Activated naive CD4-positive, alpha-beta T cell treated with anti-CD3 and anti-CD28 coated beads, Interleukin-2, amount 50 U/mL, for 24 hours (primary cell): Measurements from ENCODE around the gene UPP1.
"Not testable (repeated sequence)": the region's sequence is repeated elsewhere in the genome, so short reads cannot be mapped to it uniquely, and the experiment has no call there.

ENCODE experiments used
- H3K27ac Mint-ChIP-seq: one replicate; pipeline ENCODE4 v1.8.0; 2021; ENCODE audit warnings: mild to moderate bottlenecking, mixed read lengths
- H3K27me3 Mint-ChIP-seq: one replicate; pipeline ENCODE4 v1.8.0; 2021; ENCODE audit warnings: mixed read lengths
- H3K36me3 Mint-ChIP-seq: one replicate; pipeline ENCODE4 v1.8.0; 2021; ENCODE audit warnings: mixed read lengths
- H3K4me1 Mint-ChIP-seq: one replicate; pipeline ENCODE4 v1.8.0; 2021; ENCODE audit warnings: mixed read lengths
- H3K4me3 Mint-ChIP-seq: one replicate; pipeline ENCODE4 v1.8.0; 2021; ENCODE audit warnings: mild to moderate bottlenecking, mixed read lengths
- H3K9me3 Mint-ChIP-seq: one replicate; pipeline ENCODE4 v1.8.0; 2021; ENCODE audit warnings: mixed read lengths

UPP1 gene

DNA sequence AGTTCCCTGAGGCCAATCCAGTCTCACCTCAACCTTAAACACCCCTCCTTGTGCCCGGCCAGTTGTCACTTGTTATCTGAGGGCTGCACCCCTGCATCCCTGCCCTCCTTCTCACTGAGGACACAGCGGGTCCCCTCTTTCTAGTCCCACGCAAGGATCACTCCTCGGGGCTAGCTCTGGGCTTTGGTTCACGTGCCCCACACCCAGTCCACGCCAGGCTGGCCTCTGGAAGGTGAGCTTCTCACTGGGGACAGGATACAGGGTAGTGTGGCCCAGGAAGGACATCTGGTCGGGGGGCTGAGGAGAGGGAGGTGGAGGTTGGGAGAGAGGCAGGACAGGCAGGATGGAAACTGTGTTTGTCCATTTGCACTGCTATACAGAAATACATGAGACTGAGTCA is 25.5 kb downstream of the UPP1 start:
- Mint-ChIP-seq H3K4me1 (peaks cover 10% of the 10 kb centered on the region), H3K9me3 (no peaks in the 10 kb centered on the region), H3K27me3 (no peaks in the 10 kb centered on the region), H3K27ac (no peak overlapping the region), H3K36me3 (no peaks in the 10 kb centered on the region), H3K4me3 (no peak overlapping the region)

- H3K36me3 Mint-ChIP-seq = no peaks in the 10 kb centered on the region
- H3K4me1 Mint-ChIP-seq = no peaks in the 10 kb centered on the region
- H3K9me3 Mint-ChIP-seq = no peaks in the 10 kb centered on the region
- H3K4me3 Mint-ChIP-seq = no peak overlapping the region
- no peaks in the 10 kb centered on the region for H3K27me3 Mint-ChIP-seq
- no peak overlapping the region for H3K27ac Mint-ChIP-seq
Observed at GRCh38 chr7:48116043-48116442, 27.0 kb downstream of the UPP1 start.

- Mint-ChIP-seq H3K27ac (no peak overlapping the region), H3K4me1 (no peaks in the 10 kb centered on the region), H3K4me3 (no peak overlapping the region), H3K27me3 (peaks cover 1% of the 10 kb centered on the region), H3K9me3 (no peaks in the 10 kb centered on the region), H3K36me3 (no peaks in the 10 kb centered on the region)
Observed at GRCh38 chr7:48118041-48118440, 29.0 kb downstream of the UPP1 start.

GRCh38 chr7:48120536-48120935 is 31.5 kb downstream of the UPP1 start:
- H3K9me3 Mint-ChIP-seq, H3K36me3 Mint-ChIP-seq, H3K4me1 Mint-ChIP-seq, H3K4me3 Mint-ChIP-seq, H3K27me3 Mint-ChIP-seq, H3K27ac Mint-ChIP-seq: not testable (repeated sequence)

DNA sequence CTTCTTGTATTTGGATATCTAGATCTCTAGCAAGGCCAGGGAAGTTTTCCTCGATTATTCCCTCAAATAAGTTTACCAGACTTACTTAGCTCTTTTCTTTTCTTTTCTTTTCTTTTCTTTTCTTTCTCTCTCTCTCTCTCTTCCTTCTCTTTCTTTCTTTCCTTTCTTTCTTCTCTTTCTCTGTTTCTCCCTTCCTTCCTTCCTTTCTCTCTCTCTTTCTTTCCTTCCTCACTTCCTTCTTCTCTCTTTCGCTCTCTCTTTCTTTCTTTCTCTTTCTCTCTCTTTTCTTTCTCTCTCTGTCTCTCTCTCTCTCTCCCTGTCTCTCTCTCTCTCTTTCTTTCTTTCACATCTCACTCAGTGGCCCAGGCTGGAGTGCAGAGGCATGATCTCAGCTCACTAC is 37.0 kb downstream of the UPP1 start:
- Mint-ChIP-seq H3K27me3 (peaks cover 8% of the 10 kb centered on the region), H3K4me1 (no peaks in the 10 kb centered on the region), H3K36me3 (peaks cover 2% of the 10 kb centered on the region), H3K27ac (peak overlapping the region; percentile 25), H3K9me3 (peaks cover 7% of the 10 kb centered on the region), H3K4me3 (no peak overlapping the region)

DNA sequence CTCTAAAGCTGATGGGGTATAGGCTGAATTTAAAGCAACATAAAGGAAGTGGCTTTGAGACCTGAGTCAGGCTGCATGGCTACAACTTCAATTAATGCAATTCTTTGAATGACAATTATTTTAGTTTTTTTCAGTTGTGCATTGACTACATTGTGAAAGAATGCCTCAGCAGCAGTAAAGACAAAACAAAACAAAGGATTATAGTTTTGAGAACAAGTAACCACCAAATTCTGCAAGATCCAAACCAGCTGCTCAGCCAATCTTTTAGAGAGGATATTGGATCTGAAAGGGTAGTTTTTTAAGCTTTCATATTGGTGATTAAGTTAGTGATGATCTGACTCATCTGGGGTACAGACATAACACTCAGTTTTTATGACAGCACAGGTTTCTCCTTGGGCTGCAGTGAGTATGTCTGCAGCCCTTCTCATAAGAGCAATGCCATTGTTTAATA is 41.6 kb downstream of the UPP1 start:
- no peak overlapping the region for H3K4me3 Mint-ChIP-seq
- H3K27ac Mint-ChIP-seq = no peak overlapping the region

GRCh38 chr7:48132792-48133191 is 43.7 kb downstream of the UPP1 start:
- H3K4me1 Mint-ChIP-seq = no peaks in the 10 kb centered on the region
- H3K27me3 Mint-ChIP-seq = peaks cover 5% of the 10 kb centered on the region
- no peak overlapping the region for H3K27ac Mint-ChIP-seq
- peaks cover 3% of the 10 kb centered on the region for H3K9me3 Mint-ChIP-seq
- H3K36me3 Mint-ChIP-seq = no peaks in the 10 kb centered on the region
- no peak overlapping the region for H3K4me3 Mint-ChIP-seq

More for the DNA sequence above, 41.6 kb downstream of the UPP1 start:
- no peaks in the 10 kb centered on the region for H3K4me1 Mint-ChIP-seq
- peaks cover 7% of the 10 kb centered on the region for H3K9me3 Mint-ChIP-seq
- H3K36me3 Mint-ChIP-seq = peaks cover 2% of the 10 kb centered on the region
- H3K27me3 Mint-ChIP-seq = peaks cover 7% of the 10 kb centered on the region

DNA sequence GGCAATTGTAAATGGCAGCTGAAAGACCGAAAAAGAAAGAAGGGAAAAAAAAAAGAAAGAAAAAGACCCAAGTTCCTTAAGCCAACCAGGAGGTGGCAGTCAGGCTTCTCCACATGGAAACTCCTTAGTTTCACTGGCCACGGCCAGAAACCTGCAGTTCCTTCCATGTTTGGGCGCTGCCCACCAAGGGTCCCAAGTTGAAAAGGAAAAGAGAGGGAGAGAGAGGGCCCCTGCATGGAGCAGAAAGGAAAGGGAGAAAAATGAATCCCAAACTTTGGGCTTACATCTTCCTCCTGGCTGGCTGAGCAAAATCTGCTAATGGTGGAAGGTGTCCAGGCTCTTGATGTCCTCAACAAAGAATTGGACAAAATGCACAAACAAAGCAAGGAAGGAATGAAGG is 50.4 kb downstream of the UPP1 start:
- Mint-ChIP-seq H3K9me3 (peaks cover 3% of the 10 kb centered on the region), H3K27me3 (peaks cover 1% of the 10 kb centered on the region), H3K27ac (no peak overlapping the region), H3K36me3 (no peaks in the 10 kb centered on the region), H3K4me1 (peaks cover 4% of the 10 kb centered on the region), H3K4me3 (no peak overlapping the region)

DNA sequence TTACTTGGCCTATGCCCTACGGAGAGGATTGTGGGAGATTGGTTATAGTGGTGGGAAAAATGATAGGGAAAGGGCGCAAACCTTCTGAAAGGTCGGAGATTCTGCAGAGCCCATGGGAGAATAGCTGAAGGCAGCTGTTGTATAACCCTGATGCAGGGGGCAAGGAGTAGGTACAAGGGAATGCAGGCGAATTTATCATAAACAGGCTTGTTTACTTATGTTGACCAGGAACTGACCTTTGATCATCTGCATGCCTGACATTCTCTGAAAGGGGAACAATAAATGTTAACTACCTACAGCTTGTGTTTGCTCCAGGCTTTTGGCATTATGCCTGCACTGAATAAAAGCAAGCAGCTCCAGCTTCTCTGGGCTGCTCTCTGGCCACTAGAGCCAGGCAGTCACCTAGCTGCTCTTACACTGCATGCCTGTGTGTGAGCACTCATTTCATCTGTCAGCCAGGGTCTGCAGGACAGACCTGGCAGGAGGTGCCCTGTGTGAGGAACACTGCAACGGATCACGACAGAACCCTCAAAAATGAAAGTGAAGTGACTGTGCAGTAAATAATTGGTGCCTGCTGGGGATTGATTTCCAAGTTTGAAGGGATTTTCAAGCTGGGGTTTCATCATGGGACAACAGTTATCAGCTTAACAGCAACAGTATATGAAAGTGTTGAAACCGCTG is 51.1 kb downstream of the UPP1 start:
- Mint-ChIP-seq H3K4me3 (no peak overlapping the region), H3K4me1 (peaks cover 4% of the 10 kb centered on the region), H3K27me3 (peaks cover 1% of the 10 kb centered on the region)

GRCh38 chr7:48141521-48141920 is 52.5 kb downstream of the UPP1 start:
- Mint-ChIP-seq H3K4me1 (peaks cover 4% of the 10 kb centered on the region), H3K27me3 (peaks cover 1% of the 10 kb centered on the region), H3K27ac (no peak overlapping the region), H3K36me3 (no peaks in the 10 kb centered on the region), H3K4me3 (no peak overlapping the region), H3K9me3 (peaks cover 3% of the 10 kb centered on the region)

More for the DNA sequence above, 51.1 kb downstream of the UPP1 start:
- Mint-ChIP-seq H3K36me3 (no peaks in the 10 kb centered on the region), H3K9me3 (peaks cover 3% of the 10 kb centered on the region), H3K27ac (no peak overlapping the region)

DNA sequence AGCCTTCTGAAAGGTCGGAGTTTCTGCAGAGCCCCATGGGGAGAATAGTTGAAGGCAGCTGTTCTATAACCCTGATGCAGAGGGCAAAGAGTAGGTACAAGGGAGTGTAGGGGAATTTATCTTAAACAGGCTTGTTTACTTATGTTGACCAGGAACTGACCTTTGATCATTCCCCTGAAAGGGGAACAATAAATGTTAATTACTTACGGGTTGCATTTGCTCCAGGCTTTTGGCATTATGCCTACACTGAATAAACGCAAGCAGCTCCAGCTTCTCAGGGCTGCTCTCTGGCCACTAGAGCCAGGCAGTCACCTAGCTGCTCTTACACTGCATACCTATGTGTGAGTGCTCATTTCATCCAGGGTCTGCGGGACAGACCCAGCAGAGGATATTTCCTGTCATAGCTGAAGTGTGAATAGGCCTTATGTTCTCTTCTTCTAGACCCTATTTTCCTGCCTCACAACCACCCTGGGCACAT is 55.3 kb downstream of the UPP1 start:
- no peak overlapping the region for H3K4me3 Mint-ChIP-seq
- H3K9me3 Mint-ChIP-seq = no peaks in the 10 kb centered on the region
- H3K27me3 Mint-ChIP-seq = peaks cover 5% of the 10 kb centered on the region
- peaks cover 4% of the 10 kb centered on the region for H3K4me1 Mint-ChIP-seq
- no peak overlapping the region for H3K27ac Mint-ChIP-seq
- no peaks in the 10 kb centered on the region for H3K36me3 Mint-ChIP-seq

DNA sequence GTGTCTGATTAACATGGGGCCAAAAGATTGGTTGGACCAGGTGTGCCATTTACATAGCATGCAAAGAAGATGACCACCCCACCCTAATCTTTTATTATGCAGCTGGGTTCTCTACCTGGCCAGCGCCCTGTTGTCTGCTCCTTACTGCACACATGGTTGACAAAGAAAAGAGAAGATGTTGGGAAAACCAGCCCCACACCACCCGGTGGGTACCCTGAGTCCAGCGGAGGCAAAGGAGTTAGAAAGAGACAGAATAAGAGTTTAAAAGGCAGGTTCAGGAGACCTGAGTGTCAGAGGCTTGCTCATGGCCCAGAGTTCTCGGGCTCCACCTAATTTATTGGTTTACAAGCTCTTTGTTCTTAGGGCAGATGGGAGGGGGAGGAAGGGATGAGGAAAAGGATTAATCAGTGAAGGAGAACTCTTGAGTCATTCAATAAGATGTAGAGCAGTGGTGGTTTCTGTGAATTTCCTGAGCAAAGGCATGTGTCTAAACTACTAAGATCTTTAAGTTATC is 58.1 kb downstream of the UPP1 start:
- H3K4me3 Mint-ChIP-seq = no peak overlapping the region
- H3K27ac Mint-ChIP-seq = no peak overlapping the region
- H3K27me3 Mint-ChIP-seq = peaks cover 5% of the 10 kb centered on the region
- no peaks in the 10 kb centered on the region for H3K36me3 Mint-ChIP-seq
- H3K9me3 Mint-ChIP-seq = no peaks in the 10 kb centered on the region
- no peaks in the 10 kb centered on the region for H3K4me1 Mint-ChIP-seq

DNA sequence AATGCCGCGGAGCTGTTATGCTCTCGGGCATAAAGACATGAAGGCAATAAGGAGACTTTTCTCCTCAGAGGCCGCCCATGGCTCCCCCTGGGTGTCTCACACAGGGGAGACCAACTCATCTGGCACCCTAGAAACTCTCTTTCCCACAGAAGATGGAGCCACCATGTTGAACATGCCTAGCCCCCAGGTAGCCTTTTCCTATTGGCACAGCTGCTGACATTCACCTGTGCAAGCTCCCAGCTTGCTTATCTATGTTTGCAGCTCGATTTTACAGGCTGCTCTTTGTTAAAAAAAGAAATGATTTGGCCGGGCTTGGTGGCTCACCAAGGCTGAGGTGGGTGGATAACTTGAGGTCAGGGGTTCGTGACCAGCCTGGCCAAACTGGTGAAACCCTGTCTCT is 58.6 kb downstream of the UPP1 start:
- not testable (repeated sequence) for H3K27ac Mint-ChIP-seq, H3K9me3 Mint-ChIP-seq, H3K4me1 Mint-ChIP-seq, H3K36me3 Mint-ChIP-seq, H3K4me3 Mint-ChIP-seq, H3K27me3 Mint-ChIP-seq

GRCh38 chr7:48148311-48148710 is 59.2 kb downstream of the UPP1 start:
- Mint-ChIP-seq H3K27me3 (peaks cover 5% of the 10 kb centered on the region), H3K27ac (no peak overlapping the region), H3K9me3 (no peaks in the 10 kb centered on the region), H3K4me3 (no peak overlapping the region), H3K36me3 (no peaks in the 10 kb centered on the region), H3K4me1 (no peaks in the 10 kb centered on the region)

- H3K36me3 Mint-ChIP-seq = no peaks in the 10 kb centered on the region
- H3K4me3 Mint-ChIP-seq = no peak overlapping the region
- peak overlapping the region; percentile 60 for H3K27ac Mint-ChIP-seq
- H3K4me1 Mint-ChIP-seq = no peaks in the 10 kb centered on the region
- H3K9me3 Mint-ChIP-seq = no peaks in the 10 kb centered on the region
- peaks cover 7% of the 10 kb centered on the region for H3K27me3 Mint-ChIP-seq
Observed at GRCh38 chr7:48149058-48149457, 60.0 kb downstream of the UPP1 start.

DNA sequence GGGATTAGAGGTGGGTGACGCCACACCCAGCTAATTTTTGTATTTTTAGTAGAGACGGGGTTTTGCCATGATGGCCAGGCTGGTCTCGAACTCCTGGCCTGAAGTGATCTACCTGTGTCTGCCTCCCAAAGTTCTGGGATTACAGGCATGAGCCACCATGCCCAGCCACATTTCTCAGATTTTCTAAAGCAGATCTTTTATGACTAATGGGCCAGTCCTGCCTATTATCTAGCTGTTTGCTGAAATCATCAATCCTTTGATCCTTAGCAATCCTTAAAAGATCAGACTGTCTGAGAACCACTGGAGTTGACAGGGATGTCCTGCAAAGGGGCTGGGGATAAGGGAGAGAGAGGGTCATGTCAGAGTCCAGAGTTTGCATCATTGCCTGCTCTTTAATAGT is 61.0 kb downstream of the UPP1 start:
- H3K9me3 Mint-ChIP-seq = no peaks in the 10 kb centered on the region
- H3K36me3 Mint-ChIP-seq = no peaks in the 10 kb centered on the region
- no peak overlapping the region for H3K4me3 Mint-ChIP-seq
- H3K4me1 Mint-ChIP-seq = no peaks in the 10 kb centered on the region
- H3K27me3 Mint-ChIP-seq = peaks cover 7% of the 10 kb centered on the region
- no peak overlapping the region for H3K27ac Mint-ChIP-seq
